Effector CD8-positive, alpha-beta T cell (primary cell): ENCODE data around the gene KIF26A.

Source experiments
- DNase-seq: peaks from one replicate; lab custom pipeline; 2025; lab: John Stamatoyannopoulos, UW

The KIF26A gene

GRCh38 chr14:104112609-104113571, 25.5 kb upstream of the KIF26A start:
- no peak for DNase-seq

DNA sequence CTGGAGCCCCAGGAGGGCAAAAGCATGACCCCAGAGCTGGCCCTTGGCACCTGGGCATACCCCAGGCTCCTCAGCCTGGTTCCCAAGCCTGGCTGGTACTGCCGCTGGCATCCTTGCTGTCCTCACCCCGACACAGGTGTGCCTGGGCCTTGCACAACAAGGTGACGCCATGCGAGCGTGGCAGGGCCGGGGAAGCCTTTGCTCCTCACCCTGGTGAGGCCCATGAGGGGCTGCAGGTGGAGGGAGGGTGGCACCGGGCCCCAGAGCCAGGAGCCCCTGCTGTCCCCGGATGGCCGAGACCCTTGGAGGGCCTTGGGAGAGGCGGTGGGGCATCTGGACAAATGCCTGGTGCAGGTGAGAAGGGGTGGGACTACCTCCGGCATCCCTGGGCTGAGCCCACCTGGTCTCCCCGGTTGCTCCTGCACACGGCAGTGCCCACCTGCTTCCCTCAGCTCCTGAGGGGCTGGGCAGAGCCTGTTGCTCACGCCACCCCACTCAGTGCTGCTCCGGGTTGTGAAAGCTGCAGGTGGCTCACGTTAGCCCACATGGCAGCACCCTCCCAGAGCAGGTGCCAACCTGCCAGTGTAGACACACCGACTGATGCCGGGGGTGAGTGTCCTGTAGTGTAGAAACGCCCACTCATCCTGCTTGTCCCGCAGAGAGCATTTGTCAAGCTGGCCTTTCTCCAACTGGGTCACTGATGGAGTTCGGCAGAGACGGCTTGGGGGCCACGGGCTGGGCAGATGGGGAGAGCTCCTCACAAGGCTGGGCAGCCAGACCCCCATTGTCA, 24.6 kb upstream of the KIF26A start:
- DNase-seq = no peak

DNA sequence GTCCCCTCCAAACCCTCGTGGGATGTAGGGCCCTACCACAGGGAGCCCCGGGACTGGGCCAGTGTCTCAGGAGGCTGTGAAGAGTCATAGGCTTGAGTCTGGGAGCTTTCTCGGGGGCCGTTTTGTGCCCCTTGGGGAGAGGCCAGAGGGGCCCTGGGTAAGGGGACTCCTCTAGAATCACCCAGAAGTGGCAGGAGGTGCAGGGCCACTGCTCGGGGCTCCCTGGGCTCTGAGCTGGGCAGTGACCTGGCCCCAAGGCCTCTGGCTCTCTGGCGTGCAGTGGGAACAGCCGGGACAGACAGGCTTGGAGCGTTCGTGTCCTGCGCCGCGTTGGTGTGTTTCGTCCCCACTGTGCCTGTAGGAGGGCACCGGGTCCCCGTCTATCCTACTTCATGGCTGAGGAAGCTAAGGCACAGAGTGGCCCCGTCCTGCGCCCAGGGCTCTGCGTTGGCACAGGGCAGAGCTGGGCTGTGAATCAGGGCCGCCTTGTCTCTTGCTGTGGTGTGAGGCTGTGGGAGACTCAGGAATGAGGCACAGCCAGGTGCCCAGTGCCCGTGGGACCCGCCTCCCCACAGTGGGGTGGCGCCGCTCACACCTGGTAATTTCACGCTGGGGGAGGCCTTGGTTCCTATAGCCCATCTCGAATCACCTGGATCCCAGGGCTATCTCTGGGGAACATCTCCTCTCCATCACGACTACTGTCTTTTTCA, 23.8 kb upstream of the KIF26A start:
- no peak for DNase-seq

DNA sequence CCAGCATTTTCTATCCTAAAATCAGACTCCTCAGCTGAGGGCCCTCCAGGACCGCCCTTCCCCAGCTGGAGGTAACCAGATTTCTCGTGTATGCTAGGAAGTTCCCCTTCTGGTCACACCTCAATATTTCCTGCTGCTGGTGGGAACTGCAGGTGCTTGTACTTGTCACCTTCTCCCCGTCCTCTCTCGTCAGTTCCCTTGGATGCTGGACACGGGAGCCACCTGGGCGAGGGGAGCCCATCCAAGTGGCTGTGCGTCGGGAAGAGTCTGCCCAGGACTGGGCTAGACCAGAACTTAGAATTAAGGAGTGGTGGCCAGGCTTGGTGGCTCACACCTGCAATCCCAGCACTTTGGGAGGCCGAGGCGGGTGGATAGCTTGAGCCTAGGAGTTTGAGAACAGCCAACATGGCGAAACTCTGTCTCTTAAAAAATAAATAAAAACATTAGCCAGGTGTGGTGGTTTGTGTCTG, 23.2 kb upstream of the KIF26A start:
- no peak for DNase-seq

DNA sequence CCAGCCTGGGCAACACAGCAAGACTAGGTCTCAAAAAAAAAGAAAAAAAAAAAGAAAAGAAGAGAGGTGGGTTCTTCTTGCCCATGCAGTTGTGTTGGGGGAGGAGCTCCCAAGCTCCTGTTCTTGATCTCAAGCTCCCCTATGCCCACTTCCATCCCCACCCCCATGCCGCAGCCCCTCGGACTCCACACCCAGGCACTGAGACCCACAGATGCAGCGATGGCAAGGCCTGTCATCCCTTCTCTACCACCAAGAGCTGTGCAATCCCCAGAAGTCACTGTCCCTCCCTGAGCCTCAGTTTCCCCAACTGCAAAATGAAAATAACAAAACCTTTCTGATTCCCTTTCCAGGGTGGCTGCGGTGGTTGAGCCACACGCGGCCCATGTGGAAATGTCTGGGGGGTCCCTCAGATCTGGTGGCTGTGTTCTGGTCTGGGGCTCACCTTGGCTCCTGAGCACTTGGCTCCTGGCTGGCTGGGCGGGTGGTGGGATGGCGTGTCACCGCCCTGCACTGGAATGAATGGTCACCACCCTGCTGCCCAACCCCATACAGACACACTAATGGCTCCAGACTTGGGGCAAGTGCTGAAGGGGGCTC, 22.6 kb upstream of the KIF26A start:
- no peak for DNase-seq

DNA sequence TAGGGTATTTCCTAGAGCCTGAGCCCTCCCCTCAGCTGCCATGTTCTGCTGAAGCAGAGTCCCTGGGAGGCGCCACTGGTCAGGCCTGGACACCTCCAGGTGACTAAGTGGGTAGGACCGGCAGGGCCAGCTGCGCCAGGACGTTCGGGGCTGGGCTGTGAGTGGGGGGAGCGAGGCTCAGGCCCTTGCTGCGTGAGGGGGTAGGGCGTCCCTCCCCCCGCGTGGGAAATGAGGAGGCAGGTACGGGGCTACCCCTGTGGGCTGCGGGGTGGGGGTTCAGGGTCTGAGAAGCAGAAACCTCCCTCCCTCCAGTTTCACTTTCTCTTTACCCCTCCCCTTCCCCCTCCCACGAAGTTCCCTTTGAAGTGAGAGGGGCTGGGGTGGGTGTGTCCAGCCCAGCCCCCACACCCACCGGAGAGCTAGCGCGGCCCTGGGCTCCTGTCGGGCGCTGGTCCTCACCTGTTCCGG, 22.1 kb upstream of the KIF26A start:
- DNase-seq = no peak

- DNase-seq = no peak
These were observed 21.5 kb upstream of the KIF26A start for GRCh38 chr14:104116756-104117340.

DNA sequence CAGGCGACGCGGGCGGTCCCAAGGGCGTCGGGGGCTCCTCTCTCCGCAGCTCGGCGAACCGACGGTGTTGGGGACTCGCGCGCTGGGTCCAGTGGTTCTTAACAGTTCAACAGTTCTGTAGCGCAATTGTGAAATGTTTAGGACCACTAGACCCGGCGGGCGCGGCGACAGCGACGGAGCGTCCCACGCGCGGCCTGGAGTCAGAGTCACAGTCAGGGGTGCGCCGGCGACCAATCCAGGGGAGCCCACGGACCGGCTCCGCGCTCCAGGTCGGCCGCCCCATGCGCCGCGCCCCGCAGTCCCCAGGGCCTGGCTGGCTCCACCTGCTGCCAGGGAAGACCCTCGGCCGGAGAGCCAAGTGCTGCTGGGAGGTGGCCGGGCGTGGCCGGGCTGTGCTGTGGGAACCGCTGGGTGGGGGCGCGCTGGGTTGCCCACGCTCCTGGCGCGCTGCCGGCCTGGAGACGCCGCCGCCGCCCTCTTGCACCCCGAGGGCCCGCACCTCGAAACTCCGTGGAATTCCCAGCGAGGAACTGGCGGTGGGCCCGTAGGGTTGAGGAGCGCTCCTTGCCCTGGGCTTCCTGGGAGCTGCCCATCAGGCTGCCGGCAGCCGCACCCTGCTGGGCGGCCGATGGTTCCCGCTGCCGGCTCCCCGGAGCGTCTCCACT, 20.9 kb upstream of the KIF26A start:
- DNase-seq = no peak

DNA sequence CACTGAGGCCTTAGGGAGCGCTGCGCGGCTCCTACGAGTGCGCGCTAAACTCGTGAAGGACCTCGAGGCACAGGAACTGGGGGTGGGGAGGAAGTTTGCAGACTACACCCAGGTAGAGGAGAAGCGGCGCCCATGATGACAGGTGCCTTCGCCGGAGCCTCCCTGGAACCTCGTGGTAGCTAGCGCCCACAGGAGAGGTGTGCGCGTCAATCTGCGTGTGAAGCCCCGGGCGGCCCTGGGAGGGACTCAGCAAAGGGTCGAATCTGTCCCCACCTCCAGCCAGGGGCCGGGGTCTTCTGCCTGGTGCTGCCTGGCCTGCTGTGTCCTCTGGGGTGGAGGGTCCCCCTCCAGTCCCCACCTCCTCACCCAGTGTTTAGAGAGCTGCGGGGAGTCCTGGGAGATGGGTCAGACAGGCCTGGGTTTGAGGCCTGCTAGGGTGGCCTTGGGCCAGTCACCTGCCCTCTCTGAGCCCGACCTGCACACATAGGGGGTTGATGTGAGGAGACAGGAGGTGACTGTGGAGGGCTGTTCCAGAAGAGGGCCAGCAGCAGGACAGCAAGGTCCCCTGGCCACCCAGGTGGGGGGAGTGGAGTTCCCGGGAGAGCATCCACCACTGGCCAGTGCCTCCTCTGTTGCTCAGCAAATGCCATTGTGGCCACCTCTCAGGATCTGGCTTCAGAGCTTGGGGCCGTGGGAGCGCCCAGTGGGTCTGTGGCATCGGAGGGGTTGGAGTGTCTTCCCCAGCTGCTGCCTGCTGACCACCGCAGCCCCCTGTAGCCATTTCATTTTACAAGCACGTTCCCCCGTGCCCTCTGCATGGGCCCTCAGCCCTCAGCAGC, 20.2 kb upstream of the KIF26A start:
- DNase-seq = no peak

DNA sequence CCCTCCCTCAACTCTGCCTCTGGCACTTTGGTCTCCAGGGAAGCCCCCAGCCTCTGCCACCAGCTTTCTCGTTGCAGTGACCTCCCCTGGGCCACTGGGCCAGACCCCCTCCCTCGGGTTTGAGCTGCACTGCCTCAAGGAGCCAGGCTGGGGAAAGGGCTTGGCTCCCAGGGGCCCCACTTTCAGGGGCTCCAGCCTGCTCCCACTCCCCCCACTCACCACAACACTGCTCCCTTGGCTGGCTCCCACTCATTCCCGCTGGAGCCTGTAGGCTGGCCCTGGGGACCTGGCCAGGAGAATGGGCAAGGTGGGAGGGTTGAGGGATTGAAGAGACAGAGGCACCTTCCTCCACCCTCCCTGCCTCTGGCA, 19.3 kb upstream of the KIF26A start:
- no peak for DNase-seq

DNA sequence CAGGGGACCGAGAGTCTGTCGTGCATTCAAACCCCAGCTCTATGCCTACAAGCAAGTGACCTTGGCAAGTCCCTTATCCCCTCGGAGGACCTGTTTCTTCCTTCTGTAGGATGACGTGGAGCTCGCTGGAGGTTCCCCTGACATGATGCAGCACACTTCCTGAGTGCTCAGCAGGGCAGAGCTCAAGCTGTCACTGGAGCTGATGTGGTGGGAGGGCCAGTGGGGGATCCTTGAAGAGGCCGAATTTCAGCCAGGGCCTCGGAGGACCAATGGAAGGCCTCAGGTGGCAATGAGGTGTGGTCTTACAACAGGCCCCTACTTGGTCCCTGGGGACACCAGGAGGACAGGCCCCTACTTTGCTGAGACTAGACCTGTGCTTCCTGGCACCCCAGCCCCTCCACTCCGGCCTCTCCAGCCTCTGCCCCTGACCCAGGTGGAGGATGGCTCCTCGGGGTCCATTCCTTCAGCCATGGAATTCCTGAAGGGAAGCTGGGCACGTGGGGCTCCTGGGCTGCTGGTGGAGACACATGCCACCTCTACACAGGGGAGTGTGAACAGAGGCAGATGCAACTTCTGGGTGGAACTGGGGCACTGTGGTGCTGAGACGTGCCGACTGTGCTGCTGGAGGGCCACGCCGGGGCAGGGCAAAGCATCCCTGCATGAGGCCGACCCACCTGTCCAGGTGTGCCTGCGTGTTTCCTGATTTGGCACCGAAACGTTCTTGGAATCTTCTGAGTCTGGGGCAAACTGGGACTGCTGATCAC, 18.7 kb upstream of the KIF26A start:
- DNase-seq = no peak

- DNase-seq = no peak
These were observed 18.1 kb upstream of the KIF26A start for GRCh38 chr14:104120281-104120741.

GRCh38 chr14:104121142-104121541, 17.2 kb upstream of the KIF26A start:
- no peak for DNase-seq

- DNase-seq = no peak
These were observed 14.5 kb upstream of the KIF26A start for GRCh38 chr14:104123879-104124278.

- no peak for DNase-seq
These were observed 13.4 kb upstream of the KIF26A start for GRCh38 chr14:104125011-104125410.

DNA sequence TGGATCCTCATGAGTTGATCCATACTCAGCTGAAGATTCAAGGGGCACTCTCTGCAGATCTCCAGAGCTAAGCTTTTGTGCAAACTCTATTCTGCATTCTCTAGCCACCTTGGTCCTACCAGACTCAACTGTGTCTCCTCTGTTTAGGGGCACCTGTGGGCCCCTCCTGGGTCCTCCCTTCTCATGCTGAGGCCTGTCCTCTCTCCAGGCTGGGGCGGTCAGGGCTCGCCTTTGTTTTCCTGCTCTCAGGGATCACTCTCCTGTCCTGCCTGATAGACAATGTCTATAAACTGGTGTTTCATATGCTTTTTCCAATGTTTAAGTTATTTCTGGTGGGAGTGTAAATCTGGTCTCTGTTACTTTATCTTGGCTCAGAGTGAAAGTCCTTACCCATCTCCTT, 11.6 kb upstream of the KIF26A start:
- no peak for DNase-seq

DNA sequence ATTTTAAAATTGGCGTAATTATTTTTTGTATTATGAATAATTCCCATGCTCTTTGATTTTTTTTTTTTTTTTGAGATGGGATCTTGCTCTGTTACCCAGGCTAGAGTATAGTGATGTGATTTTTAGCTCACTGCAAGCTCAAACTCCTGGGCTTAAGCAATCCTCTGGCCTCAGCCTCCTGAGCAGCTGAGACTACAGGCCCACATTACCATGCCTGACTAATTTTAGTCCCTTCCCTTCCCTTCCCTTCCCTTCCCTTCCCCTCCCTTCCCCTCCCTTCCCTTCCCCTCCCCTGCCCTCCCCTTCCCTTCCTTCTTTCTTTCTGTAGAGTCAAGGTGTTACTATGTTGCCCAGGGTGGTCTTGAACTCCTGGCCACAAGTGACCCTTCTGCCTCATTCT, 9.4 kb upstream of the KIF26A start:
- DNase-seq = no peak

DNA sequence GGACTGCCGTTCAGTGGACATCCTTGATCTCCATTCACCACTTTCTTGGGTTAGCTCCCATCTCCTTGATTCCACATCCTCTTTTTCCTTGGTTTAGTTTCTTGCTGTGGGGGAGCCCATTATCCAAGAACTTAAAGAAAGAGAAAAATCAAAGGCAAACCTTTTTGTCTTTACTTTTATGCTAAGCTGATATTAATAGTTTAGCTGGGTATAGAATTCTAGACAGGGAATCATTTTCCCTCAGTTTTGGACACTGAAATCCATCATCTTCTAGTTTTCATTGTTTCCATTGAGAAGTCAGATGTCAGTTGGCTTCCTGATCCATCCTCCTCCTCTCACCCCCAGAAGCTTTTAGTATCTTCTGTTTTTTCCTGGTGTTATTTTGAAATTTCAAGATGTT, 8.8 kb upstream of the KIF26A start:
- DNase-seq = no peak
